HL-60/S4 treated with phorbol 12-myristate 13-acetate at 8.2 ng/mL for 4 days and 3 days (cell line): ENCODE results near the gene PHF2.

Experiments used
- in situ Hi-C: fragments of 300-500 bp; cut with MboI; formaldehyde crosslinking; loops from 2 replicates; pipeline ENCODE4 v1.15.0; 2022; ENCODE audit warnings: low sequenced_read_pairs

Gene PHF2

GRCh38 chr9:93649610-93650261, 73.4 kb downstream of the PHF2 start:
- in situ Hi-C loops: no loop called here

- in situ Hi-C loops: no loop called here
Observed at GRCh38 chr9:93650448-93650847, 74.1 kb downstream of the PHF2 start.

GRCh38 chr9:93651521-93651950, 75.2 kb downstream of the PHF2 start:
- in situ Hi-C loops: no loop called here

- in situ Hi-C loops: no loop called here
Observed at GRCh38 chr9:93652604-93653592, 76.5 kb downstream of the PHF2 start.

- in situ Hi-C loops: no loop called here
Observed at GRCh38 chr9:93653760-93654159, 77.4 kb downstream of the PHF2 start.

GRCh38 chr9:93654351-93654961, 78.1 kb downstream of the PHF2 start:
- in situ Hi-C loops: no loop called here

- in situ Hi-C loops: no loop called here
Observed at GRCh38 chr9:93655621-93656425, 79.4 kb downstream of the PHF2 start.

GRCh38 chr9:93656426-93657239, 80.2 kb downstream of the PHF2 start:
- in situ Hi-C loops: no loop called here

- in situ Hi-C loops: no loop called here
Observed at GRCh38 chr9:93657331-93658111, 81.1 kb downstream of the PHF2 start.

GRCh38 chr9:93658184-93658925, 82.0 kb downstream of the PHF2 start:
- in situ Hi-C loops: no loop called here

- in situ Hi-C loops: no loop called here
Observed at GRCh38 chr9:93659044-93659836, 82.9 kb downstream of the PHF2 start.

- in situ Hi-C loops: no loop called here
Observed at GRCh38 chr9:93659837-93660177, 83.4 kb downstream of the PHF2 start.

GRCh38 chr9:93660352-93661046, 84.1 kb downstream of the PHF2 start:
- in situ Hi-C loops: no loop called here

GRCh38 chr9:93661591-93661990, 85.2 kb downstream of the PHF2 start:
- in situ Hi-C loops: no loop called here

GRCh38 chr9:93662016-93662638, 85.7 kb downstream of the PHF2 start:
- in situ Hi-C loops: no loop called here

GRCh38 chr9:93662952-93663572, 86.7 kb downstream of the PHF2 start:
- in situ Hi-C loops: no loop called here
